ENCODE measurements around the gene PTPRG. TPM values are rescaled to one million over a fixed set of nuclear protein-coding genes. Genes with fewer than 3 reads are reported as not detected.

Gene PTPRG
- total and polyA plus RNA-seq, 2 experiments from 2014 or later = 24.4 to 131 TPM

DNA sequence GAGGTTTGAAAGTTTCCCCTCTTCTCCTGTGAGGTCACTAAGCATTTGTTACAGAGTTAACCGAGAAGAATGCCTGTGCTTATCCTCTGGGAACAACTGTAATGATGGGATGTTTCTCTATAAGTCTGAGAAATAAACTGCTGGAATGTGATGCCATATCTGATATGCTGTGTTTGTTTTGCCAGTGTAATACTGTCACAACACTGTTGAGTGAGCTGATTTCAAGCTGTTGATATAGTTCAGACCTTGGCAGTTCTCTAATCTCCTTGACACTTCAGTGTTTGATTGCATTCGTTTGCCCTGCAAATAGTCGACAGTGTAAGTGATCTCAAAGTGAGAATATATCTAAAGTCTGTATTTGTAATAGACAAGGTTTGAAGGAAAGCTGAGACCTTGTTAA lies 73.3 kb downstream of the PTPRG start (continued):
- TF ChIP-seq, protein P1, sequence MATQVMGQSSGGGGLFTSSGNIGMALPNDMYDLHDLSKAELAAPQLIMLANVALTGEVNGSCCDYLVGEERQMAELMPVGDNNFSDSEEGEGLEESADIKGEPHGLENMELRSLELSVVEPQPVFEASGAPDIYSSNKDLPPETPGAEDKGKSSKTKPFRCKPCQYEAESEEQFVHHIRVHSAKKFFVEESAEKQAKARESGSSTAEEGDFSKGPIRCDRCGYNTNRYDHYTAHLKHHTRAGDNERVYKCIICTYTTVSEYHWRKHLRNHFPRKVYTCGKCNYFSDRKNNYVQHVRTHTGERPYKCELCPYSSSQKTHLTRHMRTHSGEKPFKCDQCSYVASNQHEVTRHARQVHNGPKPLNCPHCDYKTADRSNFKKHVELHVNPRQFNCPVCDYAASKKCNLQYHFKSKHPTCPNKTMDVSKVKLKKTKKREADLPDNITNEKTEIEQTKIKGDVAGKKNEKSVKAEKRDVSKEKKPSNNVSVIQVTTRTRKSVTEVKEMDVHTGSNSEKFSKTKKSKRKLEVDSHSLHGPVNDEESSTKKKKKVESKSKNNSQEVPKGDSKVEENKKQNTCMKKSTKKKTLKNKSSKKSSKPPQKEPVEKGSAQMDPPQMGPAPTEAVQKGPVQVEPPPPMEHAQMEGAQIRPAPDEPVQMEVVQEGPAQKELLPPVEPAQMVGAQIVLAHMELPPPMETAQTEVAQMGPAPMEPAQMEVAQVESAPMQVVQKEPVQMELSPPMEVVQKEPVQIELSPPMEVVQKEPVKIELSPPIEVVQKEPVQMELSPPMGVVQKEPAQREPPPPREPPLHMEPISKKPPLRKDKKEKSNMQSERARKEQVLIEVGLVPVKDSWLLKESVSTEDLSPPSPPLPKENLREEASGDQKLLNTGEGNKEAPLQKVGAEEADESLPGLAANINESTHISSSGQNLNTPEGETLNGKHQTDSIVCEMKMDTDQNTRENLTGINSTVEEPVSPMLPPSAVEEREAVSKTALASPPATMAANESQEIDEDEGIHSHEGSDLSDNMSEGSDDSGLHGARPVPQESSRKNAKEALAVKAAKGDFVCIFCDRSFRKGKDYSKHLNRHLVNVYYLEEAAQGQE (IDR thresholded peaks at IDR 0.05; ENCODE audit: unreplicated experiment) = no peak
- no peak for TF ChIP-seq POLR2AphosphoS5 (IDR thresholded peaks at IDR 0.05; ENCODE audit: low read depth)

DNA sequence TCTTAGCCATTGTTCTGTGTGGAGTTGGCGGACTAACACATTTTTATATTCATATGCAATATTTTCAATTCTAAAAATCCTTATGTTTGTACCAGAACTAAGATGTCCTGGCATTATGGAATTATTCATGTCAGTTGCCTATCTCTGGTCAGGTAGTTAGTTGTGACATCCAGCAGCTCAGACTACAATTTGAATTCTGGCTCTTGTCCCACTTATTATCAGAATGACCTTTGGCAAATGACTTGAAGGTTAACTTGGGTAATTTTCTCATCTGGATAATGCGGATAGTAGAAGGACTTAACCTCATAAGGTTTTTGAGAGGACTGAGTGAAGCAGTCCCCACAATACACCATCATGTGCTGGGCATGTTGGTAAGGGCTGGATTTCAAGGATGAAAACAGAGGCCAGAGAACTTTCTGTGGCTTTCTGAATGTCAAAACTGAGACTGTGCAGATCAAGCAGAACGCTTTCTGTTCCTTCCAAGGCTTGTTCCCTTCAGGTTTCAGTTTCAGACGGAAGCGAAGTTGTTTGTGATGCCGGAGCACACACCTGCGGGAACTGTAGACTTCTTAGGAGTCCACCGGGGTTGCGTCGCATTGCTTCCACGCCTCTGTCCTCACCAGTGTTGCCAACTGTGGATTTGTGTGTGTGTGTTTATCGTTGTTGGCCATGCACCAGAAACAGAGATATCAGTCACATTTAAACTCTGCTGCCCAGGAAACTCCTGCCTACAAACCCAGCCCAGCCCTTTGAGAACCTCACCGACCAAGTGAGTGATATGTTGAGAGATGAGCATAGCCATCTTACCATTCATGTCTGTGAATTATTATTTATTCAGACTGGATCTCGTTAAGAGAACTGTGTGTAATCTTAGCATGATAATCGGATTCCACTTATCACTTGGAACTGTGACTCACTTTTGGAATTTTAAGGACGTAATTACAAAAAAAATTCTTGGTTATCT lies 76.0 kb downstream of the PTPRG start:
- Mint-ChIP-seq H3K4me3 (no peak overlapping the region), H3K27ac (no peak overlapping the region; the same call in 1 of the 2 replicates), H3K4me1 (peaks cover 50% of the 10 kb centered on the region), H3K9me3 (peaks cover 4% of the 10 kb centered on the region; the same call in 1 of the 3 replicates), H3K27me3 (ENCODE audit: insufficient read depth, low read depth, poor library complexity) (peaks cover 2% of the 10 kb centered on the region), H3K36me3 (ENCODE audit: low read depth) (peaks cover 17% of the 10 kb centered on the region)
- peaks cover 100% of the 10 kb centered on the region for H3K79me2 ChIP-seq (replicated peaks; ENCODE audit: insufficient read depth)
- peak overlapping the region; percentile 71; the same call in 1 of the 2 replicates for H3K27ac ChIP-seq (ENCODE audit: low read depth)
- H3K9me2 ChIP-seq (ENCODE audit: insufficient read depth) = no peaks in the 10 kb centered on the region
- no peaks in the 10 kb centered on the region for H3F3A ChIP-seq (replicated peaks; ENCODE audit: low read depth)
- H3K4me3 ChIP-seq = no peak overlapping the region
- ATAC-seq = no peak
- no peak overlapping the region for H3K4me2 ChIP-seq
- H3K27me3 ChIP-seq (ENCODE audit: insufficient read depth) = no peaks in the 10 kb centered on the region
- no peak overlapping the region for H2AFZ ChIP-seq
- H3K4me1 ChIP-seq (ENCODE audit: insufficient read depth) = peaks cover 34% of the 10 kb centered on the region
- no peaks in the 10 kb centered on the region for H3K36me3 ChIP-seq (ENCODE audit: insufficient read depth)
- H4K20me1 ChIP-seq (replicated peaks; ENCODE audit: insufficient read depth) = peaks cover 68% of the 10 kb centered on the region
- no peak for DNase-seq (ENCODE audit: low spot score)
- TF ChIP-seq ZNF114 (CRISPR knock-in tag; IDR thresholded peaks at IDR 0.05) (no peak), JUNB (IDR thresholded peaks at IDR 0.05; ENCODE audit: unreplicated experiment) (no peak), EZH2 (IDR thresholded peaks at IDR 0.05; ENCODE audit: low read depth, unreplicated experiment) (no peak), POLR2AphosphoS5 (IDR thresholded peaks at IDR 0.05; ENCODE audit: low read depth) (no peak), ZNF331 (CRISPR knock-in tag; IDR thresholded peaks at IDR 0.05; ENCODE audit: low read depth) (no peak), CREB1 (CRISPR knock-in tag; IDR thresholded peaks at IDR 0.05; ENCODE audit: low read depth) (no peak), EZH2phosphoT487 (IDR thresholded peaks at IDR 0.05; ENCODE audit: unreplicated experiment) (no peak)
- TF ChIP-seq, protein P2, sequence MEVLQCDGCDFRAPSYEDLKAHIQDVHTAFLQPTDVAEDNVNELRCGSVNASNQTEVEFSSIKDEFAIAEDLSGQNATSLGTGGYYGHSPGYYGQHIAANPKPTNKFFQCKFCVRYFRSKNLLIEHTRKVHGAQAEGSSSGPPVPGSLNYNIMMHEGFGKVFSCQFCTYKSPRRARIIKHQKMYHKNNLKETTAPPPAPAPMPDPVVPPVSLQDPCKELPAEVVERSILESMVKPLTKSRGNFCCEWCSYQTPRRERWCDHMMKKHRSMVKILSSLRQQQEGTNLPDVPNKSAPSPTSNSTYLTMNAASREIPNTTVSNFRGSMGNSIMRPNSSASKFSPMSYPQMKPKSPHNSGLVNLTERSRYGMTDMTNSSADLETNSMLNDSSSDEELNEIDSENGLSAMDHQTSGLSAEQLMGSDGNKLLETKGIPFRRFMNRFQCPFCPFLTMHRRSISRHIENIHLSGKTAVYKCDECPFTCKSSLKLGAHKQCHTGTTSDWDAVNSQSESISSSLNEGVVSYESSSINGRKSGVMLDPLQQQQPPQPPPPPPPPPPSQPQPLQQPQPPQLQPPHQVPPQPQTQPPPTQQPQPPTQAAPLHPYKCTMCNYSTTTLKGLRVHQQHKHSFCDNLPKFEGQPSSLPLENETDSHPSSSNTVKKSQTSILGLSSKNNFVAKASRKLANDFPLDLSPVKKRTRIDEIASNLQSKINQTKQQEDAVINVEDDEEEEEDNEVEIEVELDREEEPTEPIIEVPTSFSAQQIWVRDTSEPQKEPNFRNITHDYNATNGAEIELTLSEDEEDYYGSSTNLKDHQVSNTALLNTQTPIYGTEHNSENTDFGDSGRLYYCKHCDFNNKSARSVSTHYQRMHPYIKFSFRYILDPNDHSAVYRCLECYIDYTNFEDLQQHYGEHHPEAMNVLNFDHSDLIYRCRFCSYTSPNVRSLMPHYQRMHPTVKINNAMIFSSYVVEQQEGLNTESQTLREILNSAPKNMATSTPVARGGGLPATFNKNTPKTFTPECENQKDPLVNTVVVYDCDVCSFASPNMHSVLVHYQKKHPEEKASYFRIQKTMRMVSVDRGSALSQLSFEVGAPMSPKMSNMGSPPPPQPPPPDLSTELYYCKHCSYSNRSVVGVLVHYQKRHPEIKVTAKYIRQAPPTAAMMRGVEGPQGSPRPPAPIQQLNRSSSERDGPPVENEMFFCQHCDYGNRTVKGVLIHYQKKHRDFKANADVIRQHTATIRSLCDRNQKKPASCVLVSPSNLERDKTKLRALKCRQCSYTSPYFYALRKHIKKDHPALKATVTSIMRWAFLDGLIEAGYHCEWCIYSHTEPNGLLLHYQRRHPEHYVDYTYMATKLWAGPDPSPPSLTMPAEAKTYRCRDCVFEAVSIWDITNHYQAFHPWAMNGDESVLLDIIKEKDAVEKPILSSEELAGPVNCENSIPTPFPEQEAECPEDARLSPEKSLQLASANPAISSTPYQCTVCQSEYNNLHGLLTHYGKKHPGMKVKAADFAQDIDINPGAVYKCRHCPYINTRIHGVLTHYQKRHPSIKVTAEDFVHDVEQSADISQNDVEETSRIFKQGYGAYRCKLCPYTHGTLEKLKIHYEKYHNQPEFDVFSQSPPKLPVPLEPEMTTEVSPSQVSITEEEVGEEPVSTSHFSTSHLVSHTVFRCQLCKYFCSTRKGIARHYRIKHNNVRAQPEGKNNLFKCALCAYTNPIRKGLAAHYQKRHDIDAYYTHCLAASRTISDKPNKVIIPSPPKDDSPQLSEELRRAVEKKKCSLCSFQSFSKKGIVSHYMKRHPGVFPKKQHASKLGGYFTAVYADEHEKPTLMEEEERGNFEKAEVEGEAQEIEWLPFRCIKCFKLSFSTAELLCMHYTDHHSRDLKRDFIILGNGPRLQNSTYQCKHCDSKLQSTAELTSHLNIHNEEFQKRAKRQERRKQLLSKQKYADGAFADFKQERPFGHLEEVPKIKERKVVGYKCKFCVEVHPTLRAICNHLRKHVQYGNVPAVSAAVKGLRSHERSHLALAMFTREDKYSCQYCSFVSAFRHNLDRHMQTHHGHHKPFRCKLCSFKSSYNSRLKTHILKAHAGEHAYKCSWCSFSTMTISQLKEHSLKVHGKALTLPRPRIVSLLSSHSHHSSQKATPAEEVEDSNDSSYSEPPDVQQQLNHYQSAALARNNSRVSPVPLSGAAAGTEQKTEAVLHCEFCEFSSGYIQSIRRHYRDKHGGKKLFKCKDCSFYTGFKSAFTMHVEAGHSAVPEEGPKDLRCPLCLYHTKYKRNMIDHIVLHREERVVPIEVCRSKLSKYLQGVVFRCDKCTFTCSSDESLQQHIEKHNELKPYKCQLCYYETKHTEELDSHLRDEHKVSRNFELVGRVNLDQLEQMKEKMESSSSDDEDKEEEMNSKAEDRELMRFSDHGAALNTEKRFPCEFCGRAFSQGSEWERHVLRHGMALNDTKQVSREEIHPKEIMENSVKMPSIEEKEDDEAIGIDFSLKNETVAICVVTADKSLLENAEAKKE (CRISPR knock-in tag; IDR thresholded peaks at IDR 0.05) = no peak
- TF ChIP-seq, protein P3, sequence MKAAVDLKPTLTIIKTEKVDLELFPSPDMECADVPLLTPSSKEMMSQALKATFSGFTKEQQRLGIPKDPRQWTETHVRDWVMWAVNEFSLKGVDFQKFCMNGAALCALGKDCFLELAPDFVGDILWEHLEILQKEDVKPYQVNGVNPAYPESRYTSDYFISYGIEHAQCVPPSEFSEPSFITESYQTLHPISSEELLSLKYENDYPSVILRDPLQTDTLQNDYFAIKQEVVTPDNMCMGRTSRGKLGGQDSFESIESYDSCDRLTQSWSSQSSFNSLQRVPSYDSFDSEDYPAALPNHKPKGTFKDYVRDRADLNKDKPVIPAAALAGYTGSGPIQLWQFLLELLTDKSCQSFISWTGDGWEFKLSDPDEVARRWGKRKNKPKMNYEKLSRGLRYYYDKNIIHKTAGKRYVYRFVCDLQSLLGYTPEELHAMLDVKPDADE (IDR thresholded peaks at IDR 0.05) = no peak

Data from GM23338 (cell line).